Measurements from ENCODE around the gene PEX16.

Gene PEX16

DNA sequence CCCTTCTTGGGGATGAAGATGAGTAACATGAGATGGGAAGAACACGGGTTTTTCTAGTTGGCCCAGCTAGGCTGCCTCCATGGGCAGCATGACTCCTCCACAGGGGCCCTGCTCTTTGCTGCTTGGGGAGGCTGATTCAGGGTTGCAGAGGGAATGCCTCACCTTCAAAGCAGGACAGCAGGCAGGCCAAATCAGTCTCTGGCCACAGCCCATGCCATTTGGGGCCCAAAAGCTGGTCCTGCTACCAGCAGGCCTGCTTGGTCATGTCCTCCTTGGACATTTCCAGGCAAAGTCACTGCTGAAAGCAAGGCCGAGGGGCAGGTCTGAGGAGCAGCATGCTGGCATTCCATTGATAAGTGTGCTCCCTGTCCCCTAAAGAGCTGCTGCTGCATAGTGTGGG, 46.0 kb downstream of the PEX16 start:
- no peak for DNase-seq

DNA sequence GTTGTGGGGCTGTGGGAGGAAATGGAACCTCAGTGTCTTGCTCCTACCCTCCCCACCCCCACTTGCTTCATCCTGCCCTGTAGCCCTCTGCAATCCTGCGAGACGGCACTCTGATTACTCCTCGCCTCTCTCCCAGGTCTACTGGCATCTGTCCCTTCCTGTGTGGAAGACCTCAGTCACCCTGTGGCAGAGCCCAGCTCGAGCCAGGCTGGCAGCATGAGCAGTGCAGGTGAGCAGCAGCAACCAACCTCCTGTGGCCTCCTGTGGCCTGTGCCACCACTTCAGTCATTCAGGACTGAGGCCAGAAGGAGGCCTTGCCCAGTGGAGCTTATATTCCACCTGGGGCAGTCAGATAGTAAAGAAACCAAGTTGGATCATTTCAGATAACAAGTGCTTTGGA, 47.0 kb downstream of the PEX16 start:
- DNase-seq: no peak

DNA sequence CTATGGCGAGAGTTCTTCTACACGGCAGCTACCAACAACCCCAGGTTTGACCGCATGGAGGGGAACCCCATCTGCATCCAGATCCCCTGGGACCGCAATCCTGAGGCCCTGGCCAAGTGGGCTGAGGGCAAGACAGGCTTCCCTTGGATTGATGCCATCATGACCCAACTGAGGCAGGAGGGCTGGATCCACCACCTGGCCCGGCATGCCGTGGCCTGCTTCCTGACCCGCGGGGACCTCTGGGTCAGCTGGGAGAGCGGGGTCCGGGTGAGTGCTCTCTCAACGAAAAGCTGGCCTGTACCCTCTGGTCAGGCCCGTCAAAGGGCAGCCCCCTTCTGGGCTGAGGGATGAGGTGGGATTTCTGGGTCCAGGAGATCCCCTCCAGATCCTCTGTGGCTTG, 48.1 kb downstream of the PEX16 start:
- DNase-seq: no peak

DNA sequence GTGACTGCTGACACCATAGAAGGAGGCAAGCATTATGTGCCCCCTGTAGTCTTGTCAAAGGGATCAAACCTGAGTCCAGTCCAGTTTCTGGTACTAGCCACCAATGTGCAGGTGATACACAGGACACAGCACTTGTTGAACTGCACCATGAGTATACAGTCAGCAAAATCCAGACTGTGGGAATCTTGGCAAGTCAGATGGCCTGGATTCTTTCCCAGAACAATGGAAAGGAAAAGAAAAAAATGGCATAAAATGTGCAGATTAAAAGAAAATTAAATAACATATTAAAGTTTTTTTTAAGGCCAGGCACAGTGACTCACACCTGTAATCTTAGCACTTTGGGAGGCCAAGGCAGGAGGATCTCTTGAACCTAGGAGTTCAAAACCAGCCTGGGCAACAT, 53.6 kb downstream of the PEX16 start:
- no peak for DNase-seq

DNA sequence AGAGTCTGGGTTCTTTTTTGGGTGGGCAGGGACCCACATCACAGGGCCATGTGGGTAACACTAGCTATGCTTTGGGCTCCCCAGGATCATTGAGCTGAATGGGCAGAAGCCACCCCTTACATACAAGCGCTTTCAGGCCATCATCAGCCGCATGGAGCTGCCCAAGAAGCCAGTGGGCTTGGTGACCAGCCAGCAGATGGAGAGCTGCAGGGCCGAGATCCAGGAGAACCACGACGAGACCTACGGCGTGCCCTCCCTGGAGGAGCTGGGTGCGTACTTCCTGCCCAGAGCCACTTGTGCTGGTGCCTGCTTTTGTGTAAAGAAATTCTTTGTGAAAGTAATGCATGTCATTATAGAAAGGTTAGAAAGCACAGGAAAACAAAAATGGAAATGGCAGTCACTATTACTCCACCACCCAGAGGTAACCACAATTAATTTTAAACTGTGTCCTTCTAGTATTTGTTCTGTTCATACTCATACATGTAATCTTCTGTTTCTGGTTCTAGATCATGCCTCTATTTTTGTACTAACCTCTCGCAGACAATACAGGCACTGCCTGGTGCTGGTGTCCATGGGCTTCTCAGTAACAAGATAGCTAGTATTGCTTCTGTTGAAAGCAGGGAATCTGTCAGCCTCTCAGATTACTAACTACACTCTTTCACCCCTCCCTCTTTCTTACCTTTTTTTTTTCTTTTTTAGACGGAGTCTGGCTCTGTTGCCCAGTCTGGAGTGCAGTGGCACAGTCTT, 56.7 kb downstream of the PEX16 start:
- no peak for DNase-seq

DNA sequence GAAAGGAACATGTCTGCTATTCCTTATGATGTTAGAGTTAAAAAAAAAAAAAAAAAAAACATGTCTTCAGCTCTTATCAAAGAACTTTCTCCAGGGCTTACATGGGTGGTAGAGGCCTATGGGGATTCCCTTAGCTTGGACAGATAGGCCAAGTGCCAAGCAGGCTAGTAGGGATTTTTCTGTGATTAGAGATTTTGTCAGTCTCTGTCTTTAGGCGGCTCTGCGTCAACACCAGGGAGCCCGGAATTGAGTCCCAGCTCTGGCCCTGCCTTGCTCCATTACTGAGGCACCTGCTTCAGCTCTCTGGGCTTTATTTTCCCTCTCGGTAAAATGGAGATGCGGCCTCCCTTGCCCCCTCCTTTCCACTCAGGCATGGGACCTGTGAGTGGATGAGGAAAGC, 57.3 kb downstream of the PEX16 start:
- DNase-seq: no peak

Measured in DMS53 (cell line).